Tibial artery (tissue), 4 donors: ENCODE results near the gene MYH15.

Source experiments
- DNase-seq, 2 donors: peaks; one replicate each; pipeline ENCODE4 v3.0.0-alpha.2; 2019
- H3K27ac ChIP-seq, 2 donors: fragments of 200-600 bp; sonication (generic) in 1 of 2; 1 replicate in 1 of 2; 2 replicates in 1 of 2; pipeline ENCODE4 v1.5.1; 2018 to 2019; ENCODE audit warnings: mild to moderate bottlenecking in 1 of 2
- H3K27me3 ChIP-seq, 2 donors: fragments of 200-600 bp; sonication (generic) in 1 of 2; one replicate each; pipeline versions ENCODE4 v1.5.1 to v1.6.0; 2016 to 2019
- H3K36me3 ChIP-seq, 3 donors: fragments of 200-600 bp; sonication (generic) in 2 of 3; one replicate each; pipeline ENCODE4 v1.5.1; 2016 to 2019; ENCODE audit warnings: mild to moderate bottlenecking in 2 of 3
- H3K4me1 ChIP-seq, 4 donors: fragments of 200-600 bp; sonication (generic) in 2 of 4; 1 replicate in 3 of 4; 2 replicates in 1 of 4; pipeline ENCODE4 v1.5.1; 2016 to 2019
- H3K4me3 ChIP-seq, 2 donors: fragments of 200-600 bp; sonication (generic) in 1 of 2; 1 replicate in 1 of 2; 2 replicates in 1 of 2; pipeline ENCODE4 v1.5.1; 2018 to 2019; ENCODE audit warnings: mild to moderate bottlenecking in 2 of 2
- H3K9me3 ChIP-seq, 3 donors: fragments of 200-600 bp; sonication (generic) in 1 of 3; one replicate each; pipeline ENCODE4 v1.5.1; 2016 to 2019
- intact Hi-C: fragments of 100-400 bp; cut with DNase I; formaldehyde crosslinking; loops from one replicate; pipeline ENCODE4 v1.15.0; 2023; ENCODE audit warnings: low total_unique reads
- TF ChIP-seq, protein P1 (sequence below), 2 experiments: fragments of 200-600 bp in 1 of 2; fragments of 450-650 bp in 1 of 2; IDR thresholded peaks; one replicate each; pipeline ENCODE4 v1.5.1; 2017 to 2019; ENCODE audit warnings: antibody characterized with exemption in 2 of 2, mild to moderate bottlenecking in 1 of 2, moderate library complexity in 1 of 2

The MYH15 gene

GRCh38 chr3:108486338-108486737 is 24.1 kb downstream of the MYH15 start:
- Histone ChIP-seq H3K9me3 (no peaks in the 10 kb centered on the region), H3K27me3 (no peaks in the 10 kb centered on the region), H3K4me3 (no peak overlapping the region), H3K27ac (no peak overlapping the region), H3K4me1 (no peaks in the 10 kb centered on the region), H3K36me3 (no peaks in the 10 kb centered on the region)
- intact Hi-C loops: no loop called here
- DNase-seq: no peak
- TF ChIP-seq, protein P1, sequence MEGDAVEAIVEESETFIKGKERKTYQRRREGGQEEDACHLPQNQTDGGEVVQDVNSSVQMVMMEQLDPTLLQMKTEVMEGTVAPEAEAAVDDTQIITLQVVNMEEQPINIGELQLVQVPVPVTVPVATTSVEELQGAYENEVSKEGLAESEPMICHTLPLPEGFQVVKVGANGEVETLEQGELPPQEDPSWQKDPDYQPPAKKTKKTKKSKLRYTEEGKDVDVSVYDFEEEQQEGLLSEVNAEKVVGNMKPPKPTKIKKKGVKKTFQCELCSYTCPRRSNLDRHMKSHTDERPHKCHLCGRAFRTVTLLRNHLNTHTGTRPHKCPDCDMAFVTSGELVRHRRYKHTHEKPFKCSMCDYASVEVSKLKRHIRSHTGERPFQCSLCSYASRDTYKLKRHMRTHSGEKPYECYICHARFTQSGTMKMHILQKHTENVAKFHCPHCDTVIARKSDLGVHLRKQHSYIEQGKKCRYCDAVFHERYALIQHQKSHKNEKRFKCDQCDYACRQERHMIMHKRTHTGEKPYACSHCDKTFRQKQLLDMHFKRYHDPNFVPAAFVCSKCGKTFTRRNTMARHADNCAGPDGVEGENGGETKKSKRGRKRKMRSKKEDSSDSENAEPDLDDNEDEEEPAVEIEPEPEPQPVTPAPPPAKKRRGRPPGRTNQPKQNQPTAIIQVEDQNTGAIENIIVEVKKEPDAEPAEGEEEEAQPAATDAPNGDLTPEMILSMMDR (IDR thresholded peaks at IDR 0.05): no peak

GRCh38 chr3:108485146-108485545 is 25.2 kb downstream of the MYH15 start:
- Histone ChIP-seq H3K27ac (no peak overlapping the region), H3K9me3 (no peaks in the 10 kb centered on the region), H3K4me3 (no peak overlapping the region), H3K36me3 (no peaks in the 10 kb centered on the region), H3K4me1 (no peaks in the 10 kb centered on the region), H3K27me3 (no peaks in the 10 kb centered on the region)
- intact Hi-C loops: no loop called here
- no peak for DNase-seq
- TF ChIP-seq, protein P1 (IDR thresholded peaks at IDR 0.05): no peak

DNA sequence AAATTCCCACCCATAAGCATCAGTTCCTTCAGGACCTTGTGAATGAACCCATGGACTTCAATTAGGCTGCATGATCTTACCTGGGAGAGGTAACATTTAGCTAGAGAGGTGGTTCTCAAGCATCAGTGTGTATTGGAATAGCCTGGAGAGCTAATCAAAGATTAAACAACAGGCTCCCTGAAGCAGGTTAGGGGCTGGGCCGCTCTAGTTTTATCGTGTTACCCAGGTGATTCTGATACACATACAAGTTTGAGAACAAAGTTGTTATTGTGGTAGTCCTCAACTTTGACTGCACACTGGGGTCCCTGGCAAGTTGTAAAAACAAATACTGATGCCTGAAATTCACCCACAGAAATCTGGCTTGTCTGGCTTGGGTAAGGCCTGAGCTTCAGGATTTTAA is 31.2 kb downstream of the MYH15 start:
- intact Hi-C loops: no loop called here
- Histone ChIP-seq H3K4me3 (no peak overlapping the region), H3K27ac (no peak overlapping the region), H3K9me3 (no peaks in the 10 kb centered on the region), H3K4me1 (no peaks in the 10 kb centered on the region), H3K27me3 (no peaks in the 10 kb centered on the region), H3K36me3 (no peaks in the 10 kb centered on the region)
- no peak for DNase-seq
- TF ChIP-seq, protein P1 (IDR thresholded peaks at IDR 0.05): no peak

DNA sequence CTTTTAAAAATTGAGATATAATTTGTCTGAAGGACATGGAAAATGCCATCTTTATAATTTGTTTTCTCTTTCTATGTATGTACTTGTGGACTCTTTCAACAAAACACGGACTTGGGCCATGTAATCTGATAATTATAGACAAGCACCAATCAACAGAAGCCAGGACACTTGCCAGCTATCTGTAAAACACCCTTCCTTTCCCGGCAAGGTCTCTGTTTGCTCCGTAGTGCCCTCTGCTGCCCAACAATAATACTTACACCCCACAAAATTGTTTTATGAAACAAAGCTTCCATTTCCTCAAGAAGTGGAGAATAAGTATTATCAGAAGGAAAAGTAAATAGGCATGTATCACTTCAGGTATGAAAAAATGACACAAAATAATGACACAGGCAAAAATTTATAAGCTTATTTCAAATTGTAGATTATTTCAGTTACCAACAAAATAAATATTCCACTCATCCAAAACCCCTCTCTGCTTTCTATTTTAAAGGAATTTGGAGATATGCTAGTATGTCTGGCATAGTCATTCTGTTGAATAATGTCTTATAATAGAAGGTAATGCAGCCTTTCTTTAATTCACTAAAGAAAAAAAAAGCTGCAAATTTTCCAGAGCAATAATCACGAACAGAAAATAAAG is 32.8 kb downstream of the MYH15 start:
- intact Hi-C loops: no loop called here
- TF ChIP-seq, protein P1 (IDR thresholded peaks at IDR 0.05): peak; percentile 57 to 59

GRCh38 chr3:108475220-108475782 is 35.1 kb downstream of the MYH15 start:
- Histone ChIP-seq H3K27me3 (no peaks in the 10 kb centered on the region), H3K36me3 (no peaks in the 10 kb centered on the region), H3K4me1 (no peaks in the 10 kb centered on the region), H3K4me3 (no peak overlapping the region), H3K27ac (no peak overlapping the region), H3K9me3 (no peaks in the 10 kb centered on the region)
- intact Hi-C loops: no loop called here
- TF ChIP-seq, protein P1 (IDR thresholded peaks at IDR 0.05): no peak
- no peak for DNase-seq

More for the DNA sequence above, 32.8 kb downstream of the MYH15 start:
- DNase-seq: no peak
- H3K4me1 ChIP-seq: no peaks in the 10 kb centered on the region
- H3K9me3 ChIP-seq: no peaks in the 10 kb centered on the region
- H3K27ac ChIP-seq: no peak overlapping the region
- H3K4me3 ChIP-seq: no peak overlapping the region
- no peaks in the 10 kb centered on the region for H3K27me3 ChIP-seq
- no peaks in the 10 kb centered on the region for H3K36me3 ChIP-seq
